ENCODE measurements around the gene BRD4.

DNA sequence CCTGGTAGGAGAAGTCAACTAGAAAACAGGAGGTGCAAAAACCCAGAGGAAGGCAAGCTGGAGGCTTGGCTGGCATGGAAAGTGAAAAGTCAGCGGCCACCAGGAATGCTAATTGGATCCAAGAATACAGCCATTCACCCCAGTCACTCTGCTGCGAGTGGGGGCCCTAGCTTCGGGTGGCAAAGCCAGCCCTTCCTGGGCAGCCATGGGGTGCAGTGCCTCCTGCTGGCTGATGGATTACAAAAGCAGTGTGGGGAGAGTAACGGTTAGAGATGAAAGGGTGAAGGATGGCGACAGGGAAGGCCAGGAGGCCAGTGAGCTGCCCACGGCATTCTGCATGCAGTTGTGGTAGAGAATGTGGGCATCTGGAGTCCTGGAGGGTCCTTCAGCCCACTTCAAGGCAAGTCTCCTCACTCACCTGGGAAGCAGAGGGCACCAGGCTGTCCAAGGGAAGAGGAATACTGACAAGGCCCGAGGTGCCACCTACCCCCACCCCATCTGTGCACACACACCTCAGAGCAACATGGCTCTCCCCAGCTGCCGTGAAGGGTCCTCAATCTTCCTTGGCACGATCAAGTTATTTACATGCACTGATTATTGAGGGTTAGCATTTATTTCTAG is 79.8 kb downstream of the BRD4 start:
- TF ChIP-seq EZH2phosphoT487 (IDR thresholded peaks at IDR 0.05; ENCODE audit: borderline replicate concordance, low read depth, low read length), result no peak
- TF ChIP-seq, protein P1, sequence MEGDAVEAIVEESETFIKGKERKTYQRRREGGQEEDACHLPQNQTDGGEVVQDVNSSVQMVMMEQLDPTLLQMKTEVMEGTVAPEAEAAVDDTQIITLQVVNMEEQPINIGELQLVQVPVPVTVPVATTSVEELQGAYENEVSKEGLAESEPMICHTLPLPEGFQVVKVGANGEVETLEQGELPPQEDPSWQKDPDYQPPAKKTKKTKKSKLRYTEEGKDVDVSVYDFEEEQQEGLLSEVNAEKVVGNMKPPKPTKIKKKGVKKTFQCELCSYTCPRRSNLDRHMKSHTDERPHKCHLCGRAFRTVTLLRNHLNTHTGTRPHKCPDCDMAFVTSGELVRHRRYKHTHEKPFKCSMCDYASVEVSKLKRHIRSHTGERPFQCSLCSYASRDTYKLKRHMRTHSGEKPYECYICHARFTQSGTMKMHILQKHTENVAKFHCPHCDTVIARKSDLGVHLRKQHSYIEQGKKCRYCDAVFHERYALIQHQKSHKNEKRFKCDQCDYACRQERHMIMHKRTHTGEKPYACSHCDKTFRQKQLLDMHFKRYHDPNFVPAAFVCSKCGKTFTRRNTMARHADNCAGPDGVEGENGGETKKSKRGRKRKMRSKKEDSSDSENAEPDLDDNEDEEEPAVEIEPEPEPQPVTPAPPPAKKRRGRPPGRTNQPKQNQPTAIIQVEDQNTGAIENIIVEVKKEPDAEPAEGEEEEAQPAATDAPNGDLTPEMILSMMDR (conservative IDR thresholded peaks at IDR 0.05; ENCODE audit: low read length), result peak; percentile 70

All from OCI-LY7 (cell line).